ENCODE data around the gene LMBR1. TPM values are rescaled to one million over a fixed set of nuclear protein-coding genes. Genes with fewer than 3 reads are reported as not detected.
A peak's percentile ranks its signal among the peaks of the same experiment; 100 is the strongest.
"Not testable (repeated sequence)": the region's sequence is repeated elsewhere in the genome, so short reads cannot be mapped to it uniquely, and the experiment has no call there.

LMBR1 gene
- total RNA-seq, 1 experiment from 2014 or later: 105 TPM

GRCh38 chr7:156907656-156908055, 14.7 kb upstream of the LMBR1 start:
- no peaks in the 10 kb centered on the region for H3K36me3 Mint-ChIP-seq (ENCODE audit: insufficient read depth, unreplicated experiment)
- no peaks in the 10 kb centered on the region for H3K27me3 Mint-ChIP-seq (ENCODE audit: insufficient read depth, unreplicated experiment)
- peak overlapping the region; percentile 91 for H3K27ac Mint-ChIP-seq (ENCODE audit: low read depth, unreplicated experiment)
- ChIA-PET CTCF (no interaction called here), POLR2A (interaction anchor here (0.8 to 6.0 kb wide), 2 partner anchors 14 to 43 kb away, joined by 3 to 41 read pairs; partner anchors contain the start of gene LMBR1)
- intact Hi-C loops (cut with micrococcal nuclease): no loop called here
- H3K4me1 Mint-ChIP-seq (ENCODE audit: insufficient read depth, unreplicated experiment): peaks cover 25% of the 10 kb centered on the region
- H3K9me3 Mint-ChIP-seq (ENCODE audit: unreplicated experiment): no peaks in the 10 kb centered on the region
- H3K4me3 Mint-ChIP-seq (ENCODE audit: unreplicated experiment): peak overlapping the region; percentile 36
- TF ChIP-seq CTCF (IDR thresholded peaks at IDR 0.05; ENCODE audit: unreplicated experiment): no peak
- BruUV-seq (replicated peaks): no TSS peak
- DNase-seq (ENCODE audit: unreplicated experiment): peak; percentile 93

- no peak overlapping the region for H3K4me3 Mint-ChIP-seq (ENCODE audit: unreplicated experiment)
- no peaks in the 10 kb centered on the region for H3K9me3 Mint-ChIP-seq (ENCODE audit: unreplicated experiment)
- DNase-seq (ENCODE audit: unreplicated experiment): peak; percentile 58
- ChIA-PET CTCF (interaction anchor here (4.8 kb wide), 1 partner anchor 13 kb away, joined by 22 read pairs; the partner anchor contains the start of gene LMBR1), POLR2A (interaction anchor here (1.2 to 6.0 kb wide), 4 partner anchors 10 to 44 kb away, joined by 3 to 41 read pairs (median 10); partner anchors contain the start of genes LMBR1 and NOM1)
- no peaks in the 10 kb centered on the region for H3K27me3 Mint-ChIP-seq (ENCODE audit: insufficient read depth, unreplicated experiment)
- no peak for TF ChIP-seq CTCF (IDR thresholded peaks at IDR 0.05; ENCODE audit: unreplicated experiment)
- no peaks in the 10 kb centered on the region for H3K36me3 Mint-ChIP-seq (ENCODE audit: insufficient read depth, unreplicated experiment)
- H3K27ac Mint-ChIP-seq (ENCODE audit: low read depth, unreplicated experiment): peak overlapping the region; percentile 91
- intact Hi-C loops (cut with micrococcal nuclease): no loop called here
- BruUV-seq (replicated peaks): no TSS peak
- peaks cover 28% of the 10 kb centered on the region for H3K4me1 Mint-ChIP-seq (ENCODE audit: insufficient read depth, unreplicated experiment)
Measured at GRCh38 chr7:156906200-156906649, 13.2 kb upstream of the LMBR1 start.

- peak; percentile 98 for DNase-seq (ENCODE audit: unreplicated experiment)
- ChIA-PET POLR2A (interaction anchor here (0.6 to 6.0 kb wide), 5 partner anchors 10 to 491 kb away, joined by 3 to 41 read pairs (median 5); partner anchors contain the start of gene LMBR1), CTCF (interaction anchor here (4.8 kb wide), 1 partner anchor 10 kb away, joined by 22 read pairs; the partner anchor contains the start of gene LMBR1)
- peak overlapping the region; percentile 60 for H3K4me3 Mint-ChIP-seq (ENCODE audit: unreplicated experiment)
- H3K36me3 Mint-ChIP-seq (ENCODE audit: insufficient read depth, unreplicated experiment): no peaks in the 10 kb centered on the region
- no peaks in the 10 kb centered on the region for H3K9me3 Mint-ChIP-seq (ENCODE audit: unreplicated experiment)
- intact Hi-C loops (cut with micrococcal nuclease): no loop called here
- H3K4me1 Mint-ChIP-seq (ENCODE audit: insufficient read depth, unreplicated experiment): peaks cover 35% of the 10 kb centered on the region
- H3K27me3 Mint-ChIP-seq (ENCODE audit: insufficient read depth, unreplicated experiment): no peaks in the 10 kb centered on the region
- TSS peak; percentile 31 for BruUV-seq (replicated peaks)
- H3K27ac Mint-ChIP-seq (ENCODE audit: low read depth, unreplicated experiment): peak overlapping the region; percentile 91
- no peak for TF ChIP-seq CTCF (IDR thresholded peaks at IDR 0.05; ENCODE audit: unreplicated experiment)
Measured at GRCh38 chr7:156903232-156903909, 10.4 kb upstream of the LMBR1 start.

GRCh38 chr7:156900093-156900492, 7.1 kb upstream of the LMBR1 start:
- intact Hi-C loops (cut with micrococcal nuclease); H3K27me3 Mint-ChIP-seq (ENCODE audit: insufficient read depth, unreplicated experiment); H3K9me3 Mint-ChIP-seq (ENCODE audit: unreplicated experiment); BruUV-seq (replicated peaks); H3K36me3 Mint-ChIP-seq (ENCODE audit: insufficient read depth, unreplicated experiment); H3K4me3 Mint-ChIP-seq (ENCODE audit: unreplicated experiment): not testable (repeated sequence)
- peak; percentile 39 for DNase-seq (ENCODE audit: unreplicated experiment)
- ChIA-PET CTCF (interaction anchor here (0.6 to 2.1 kb wide), 3 partner anchors 28 to 229 kb away, joined by 3 to 9 read pairs (median 4); partner anchors contain the start of gene NOM1), POLR2A (interaction anchor here (2.1 kb wide), 1 partner anchor 50 kb away, joined by 9 read pairs; the partner anchor contains the start of gene NOM1)
- peaks cover 37% of the 10 kb centered on the region for H3K4me1 Mint-ChIP-seq (ENCODE audit: insufficient read depth, unreplicated experiment)
- peak overlapping the region; percentile 46 for H3K27ac Mint-ChIP-seq (ENCODE audit: low read depth, unreplicated experiment)
